Esophagus muscularis mucosa (tissue), 3 donors: ENCODE data around the gene SYNJ2.

ENCODE experiments used
- POLR2A ChIP-seq: fragments of 450-650 bp; IDR thresholded peaks from one replicate; pipeline ENCODE4 v1.6.1; 2017; ENCODE audit warnings: antibody characterized with exemption, moderate library complexity, mild to moderate bottlenecking, low read depth
- POLR2AphosphoS5 ChIP-seq, 2 donors: sonication (generic); formaldehyde crosslinking; IDR thresholded peaks; one replicate each; pipeline ENCODE4 v1.6.1; 2017; ENCODE audit warnings: antibody characterized with exemption in 2 of 2
- TF ChIP-seq, protein P1 (sequence below), 3 experiments: fragments of 200-600 bp in 2 of 3; fragments of 450-650 bp in 1 of 3; sonication (generic) in 2 of 3; IDR thresholded peaks; one replicate each; pipeline ENCODE4 v1.5.1; 2017 to 2019; ENCODE audit warnings: antibody characterized with exemption in 3 of 3, mild to moderate bottlenecking in 2 of 3, moderate library complexity in 1 of 3

DNA sequence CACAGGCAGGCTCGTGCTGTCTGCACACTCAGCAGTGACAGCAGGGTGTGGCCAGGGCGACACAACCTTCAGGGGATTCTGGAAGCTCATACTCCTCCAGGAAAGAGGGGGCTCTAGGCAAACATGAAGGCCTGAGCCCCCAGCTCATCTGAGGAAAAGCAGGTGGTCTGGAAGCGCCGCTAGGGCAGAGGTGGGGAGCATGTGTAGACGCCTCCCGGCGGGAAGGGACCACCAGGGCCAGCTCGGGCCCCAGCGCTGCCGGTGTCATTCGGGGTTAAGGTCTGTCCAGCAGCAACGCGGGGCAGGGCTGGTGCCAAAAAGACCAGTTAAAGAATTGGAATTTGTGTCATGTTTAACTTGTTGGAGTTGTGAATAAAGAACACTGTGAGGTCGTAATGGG, 39.3 kb upstream of the SYNJ2 start:
- TF ChIP-seq, protein P1, sequence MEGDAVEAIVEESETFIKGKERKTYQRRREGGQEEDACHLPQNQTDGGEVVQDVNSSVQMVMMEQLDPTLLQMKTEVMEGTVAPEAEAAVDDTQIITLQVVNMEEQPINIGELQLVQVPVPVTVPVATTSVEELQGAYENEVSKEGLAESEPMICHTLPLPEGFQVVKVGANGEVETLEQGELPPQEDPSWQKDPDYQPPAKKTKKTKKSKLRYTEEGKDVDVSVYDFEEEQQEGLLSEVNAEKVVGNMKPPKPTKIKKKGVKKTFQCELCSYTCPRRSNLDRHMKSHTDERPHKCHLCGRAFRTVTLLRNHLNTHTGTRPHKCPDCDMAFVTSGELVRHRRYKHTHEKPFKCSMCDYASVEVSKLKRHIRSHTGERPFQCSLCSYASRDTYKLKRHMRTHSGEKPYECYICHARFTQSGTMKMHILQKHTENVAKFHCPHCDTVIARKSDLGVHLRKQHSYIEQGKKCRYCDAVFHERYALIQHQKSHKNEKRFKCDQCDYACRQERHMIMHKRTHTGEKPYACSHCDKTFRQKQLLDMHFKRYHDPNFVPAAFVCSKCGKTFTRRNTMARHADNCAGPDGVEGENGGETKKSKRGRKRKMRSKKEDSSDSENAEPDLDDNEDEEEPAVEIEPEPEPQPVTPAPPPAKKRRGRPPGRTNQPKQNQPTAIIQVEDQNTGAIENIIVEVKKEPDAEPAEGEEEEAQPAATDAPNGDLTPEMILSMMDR (IDR thresholded peaks at IDR 0.05), result no peak
- TF ChIP-seq POLR2A (no peak), POLR2AphosphoS5 (IDR thresholded peaks at IDR 0.05) (no peak)
